HepG2 (cell line): ENCODE data around the gene CDC14B. TPM values are rescaled to one million over a fixed set of nuclear protein-coding genes. Genes with fewer than 3 reads are reported as not detected.

ENCODE experiments used
- ATAC-seq: fragments of 200-7000 bp; cut with Tn5 transposase; 3 replicates; pipeline ENCODE4 v1.9.1; 2020; ENCODE audit warnings: mild to moderate bottlenecking, moderate library complexity
- BruUV-seq: library from RNA; stranded (reverse); fragments of 400-500 nt; replicated peaks from 2 replicates; lab custom pipeline; 2021; lab: Mats Ljungman, UMichigan
- CTCF ChIA-PET: fragments of 300-600 bp; formaldehyde crosslinking; extraction: SDS; loops from one replicate; lab custom pipeline; 2021; ENCODE audit warnings: low total read pairs, inconsistent platforms, low intra/inter-chr PET ratio; lab: Yijun Ruan, JAX
- POLR2A ChIA-PET: fragments of 350-600 bp; sonication (Branson Sonifier 250); formaldehyde crosslinking; loops from one replicate; lab custom pipeline; 2020; ENCODE audit warnings: antibody characterized with exemption, inconsistent platforms; lab: Yijun Ruan, JAX
- DNase-seq: peaks from one replicate; pipeline ENCODE4 v3.0.0-alpha.2; 2015; ENCODE audit warnings: low spot score
- FAIRE-seq: peaks from 3 replicates; lab custom pipeline; 2011; peaks lifted over from hg19 to GRCh38; lab: Jason Lieb, UNC
- H2AFZ ChIP-seq: one replicate; pipeline ENCODE4 v1.6.1; 2011; ENCODE audit warnings: low read length, inconsistent platforms
- H3K27ac ChIP-seq: fragments of 300-600 bp; 3 replicates; pipeline ENCODE4 v1.8.0; 2011; ENCODE audit warnings: mixed run types, mild to moderate bottlenecking, mixed read lengths, low read length, inconsistent platforms; ENCODE audit not compliant: insufficient read depth; ENCODE audit errors: extremely low read length
- H3K27me3 ChIP-seq, 2 experiments: fragments of 200-600 bp in 1 of 2; 2 replicates in 1 of 2; 3 replicates in 1 of 2; pipeline versions ENCODE4 v1.6.0 to v1.8.0; 2011; ENCODE audit warnings: low read length in 2 of 2, mild to moderate bottlenecking in 2 of 2, moderate library complexity in 2 of 2, inconsistent platforms in 1 of 2; ENCODE audit not compliant: insufficient read depth in 2 of 2, control insufficient read depth in 1 of 2
- H3K36me3 ChIP-seq, 2 experiments: fragments of 200-600 bp in 1 of 2; replicated peaks in 1 of 2; 2 replicates in 1 of 2; 3 replicates in 1 of 2; pipeline versions ENCODE4 v1.5.1 to v1.8.0; 2011; ENCODE audit warnings: low read length in 2 of 2, inconsistent platforms in 1 of 2; ENCODE audit not compliant: insufficient read depth in 2 of 2, control insufficient read depth in 1 of 2
- H3K4me1 ChIP-seq: 2 replicates; pipeline ENCODE4 v1.5.1; 2012; ENCODE audit warnings: low read length, inconsistent platforms; ENCODE audit not compliant: insufficient read depth
- H3K4me2 ChIP-seq: 2 replicates; pipeline ENCODE4 v1.6.0; 2011; ENCODE audit warnings: low read depth, low read length, inconsistent platforms
- H3K4me3 ChIP-seq, 3 experiments: fragments of 200-600 bp in 1 of 3; sonication (generic), shearing (Covaris generic) in 1 of 3; replicated peaks in 1 of 3; 2 replicates each; pipeline ENCODE4 v1.5.1; 2011 to 2016; ENCODE audit warnings: low read length in 3 of 3, inconsistent platforms in 2 of 3, low read depth in 2 of 3, mild to moderate bottlenecking in 2 of 3, control low read depth in 1 of 3, mixed read lengths in 1 of 3; ENCODE audit not compliant: insufficient read depth in 1 of 3
- H3K79me2 ChIP-seq: one replicate; pipeline ENCODE4 v1.6.1; 2011; ENCODE audit warnings: low read length, inconsistent platforms; ENCODE audit not compliant: insufficient read depth
- H3K9ac ChIP-seq: 2 replicates; pipeline ENCODE4 v1.6.0; 2011; ENCODE audit warnings: mild to moderate bottlenecking, low read depth, low read length, inconsistent platforms; ENCODE audit not compliant: insufficient read depth
- H3K9me3 ChIP-seq: 2 replicates; pipeline ENCODE4 v1.5.1; 2012; ENCODE audit warnings: mild to moderate bottlenecking, low read length
- H4K20me1 ChIP-seq: 2 replicates; pipeline ENCODE4 v1.6.0; 2011; ENCODE audit warnings: inconsistent platforms, mild to moderate bottlenecking, low read length, moderate library complexity; ENCODE audit not compliant: insufficient read depth
- BRD4 ChIP-seq: sonication (generic); formaldehyde crosslinking; IDR thresholded peaks from 2 replicates; pipeline ENCODE4 v1.4.0; 2020; ENCODE audit warnings: missing genetic modification reagents
- MAF1 ChIP-seq: sonication (generic); formaldehyde crosslinking; IDR thresholded peaks from 2 replicates; pipeline ENCODE4 v1.5.0; 2020; ENCODE audit warnings: missing genetic modification reagents, borderline replicate concordance
- MEIS2 ChIP-seq: sonication (generic); formaldehyde crosslinking; IDR thresholded peaks from 2 replicates; pipeline ENCODE4 v1.9.0; 2021; ENCODE audit warnings: mild to moderate bottlenecking, missing genetic modification reagents
- NR2F1 ChIP-seq, 2 experiments: fragments of 450-650 bp in 1 of 2; formaldehyde crosslinking in 1 of 2; IDR thresholded peaks; 2 replicates each; pipeline versions ENCODE4 v1.5.0 to v1.6.1; 2016 to 2020; ENCODE audit warnings: mild to moderate bottlenecking in 1 of 2, missing compliant biosample characterization in 1 of 2, missing genetic modification reagents in 1 of 2, moderate library complexity in 1 of 2
- NR3C1 ChIP-seq: sonication (generic); formaldehyde crosslinking; IDR thresholded peaks from 2 replicates; pipeline ENCODE4 v1.4.0; 2020; ENCODE audit warnings: missing genetic modification reagents
- RBM22 ChIP-seq: fragments of 200-400 bp; formaldehyde crosslinking; optimal IDR thresholded peaks from 2 replicates; pipeline ENCODE3; 2017; ENCODE audit warnings: mild to moderate bottlenecking, low read length, moderate library complexity
- SIN3B ChIP-seq: fragments of 150-350 bp; IDR thresholded peaks from 2 replicates; pipeline ENCODE4 v1.6.1; 2014; ENCODE audit warnings: low read length
- WIZ ChIP-seq: sonication (generic); formaldehyde crosslinking; IDR thresholded peaks from 2 replicates; pipeline ENCODE4 v1.5.1; 2020; ENCODE audit warnings: mild to moderate bottlenecking, missing genetic modification reagents
- ZBTB38 ChIP-seq: sonication (generic); formaldehyde crosslinking; IDR thresholded peaks from 2 replicates; pipeline ENCODE4 v1.5.1; 2020; ENCODE audit warnings: mild to moderate bottlenecking, missing genetic modification reagents
- ZNF407 ChIP-seq: sonication (generic); formaldehyde crosslinking; IDR thresholded peaks from one replicate; pipeline ENCODE4 v1.5.1; 2020; ENCODE audit warnings: mild to moderate bottlenecking, missing genetic modification reagents; ENCODE audit errors: not compliant biosample characterization
- ZNF577 ChIP-seq: sonication (generic); formaldehyde crosslinking; IDR thresholded peaks from 2 replicates; pipeline ENCODE4 v1.4.0; 2020; ENCODE audit warnings: mild to moderate bottlenecking, low read depth, missing genetic modification reagents, borderline replicate concordance
- WGBS: methylation state at CpG from one replicate; pipeline ENCODE4 v1.1.6; 2017; ENCODE audit warnings: low lambda C conversion rate; 5-methylcytosine and 5-hydroxymethylcytosine counted together
- in situ Hi-C: cut with HindIII; loops from 2 replicates; pipeline ENCODE4 v1.10.0; 2017; ENCODE audit warnings: low pct_unique_long_range_greater_than_20kb; ENCODE audit not compliant: extremely low pct_ligation_motif_present
- intact Hi-C: fragments of 100-400 bp; cut with micrococcal nuclease; formaldehyde crosslinking; loops from one replicate; pipeline ENCODE4 v1.10.0; 2022; ENCODE audit not compliant: unreplicated experiment
- polyA plus RNA-seq, 8 experiments: library from polyadenylated mRNA; depleted of rRNA in 3 of 8; stranded (reverse) in 7 of 8; unstranded in 1 of 8; fragments of >200 nt; fragmentation: Illumina TruSeq in 4 of 8; extraction: Trizol in 4 of 8; gene quantifications; 2 replicates each; pipeline versions ENCODE4 v1.2.1 to v1.2.3, GENCODE V29; 2011 to 2016; ENCODE audit warnings: low read depth in 4 of 8, missing spikeins in 1 of 8, mixed read lengths in 1 of 8; ENCODE audit not compliant: insufficient read depth in 1 of 8
- total RNA-seq, 5 experiments: library from RNA; depleted of rRNA; stranded (reverse); fragments of >200 nt; fragmentation: Illumina TruSeq; extraction: Trizol; gene quantifications; 2 replicates each; pipeline ENCODE4 v1.2.3, GENCODE V29; 2016; ENCODE audit warnings: low read depth in 1 of 5
- TF ChIP-seq, protein P1 (sequence below): sonication (generic); formaldehyde crosslinking; IDR thresholded peaks from 2 replicates; pipeline ENCODE4 v1.4.0; 2020; ENCODE audit warnings: missing genetic modification reagents
- TF ChIP-seq, protein P2 (sequence below): IDR thresholded peaks from 2 replicates; pipeline ENCODE4 v1.6.1; 2012; ENCODE audit warnings: inconsistent platforms

The CDC14B gene
- total and polyA plus RNA-seq, 2 of the 13 experiments (the other 11 are each of a cell fraction or from before 2014, with no cell fraction given), result 25.8 to 33.3 TPM

- Histone ChIP-seq H3K4me3 (peak overlapping the region; percentile 85 to 97 (median 87)), H3K27ac (peak overlapping the region; percentile 99), H3K27me3 (no peaks in the 10 kb centered on the region), H3K9ac (peak overlapping the region; percentile 90), H4K20me1 (no peaks in the 10 kb centered on the region), H3K4me1 (peaks cover 78% of the 10 kb centered on the region), H3K36me3 (peaks cover 0 to 14% of the 10 kb centered on the region in 2 experiments; a peak in 2 of 5 replicates), H3K79me2 (peaks cover 71% of the 10 kb centered on the region), H2AFZ (no peak overlapping the region), H3K9me3 (no peaks in the 10 kb centered on the region), H3K4me2 (peak overlapping the region; percentile 82)
- in situ Hi-C loops (no loop called here), intact Hi-C loops (loop anchor here (1.0 to 10.0 kb wide), 4 partner anchors 52 to 114 kb away; partner anchors contain the start of genes CDC14B, HABP4 and PRXL2C)
- BruUV-seq, result no TSS peak
- FAIRE-seq (no peak), DNase-seq (peak; percentile 92), ATAC-seq (peak; percentile 98)
- ChIA-PET POLR2A (interaction anchor here (0.5 to 2.6 kb wide), 24 partner anchors 8 to 838 kb away, joined by 3 to 27 read pairs (median 4); partner anchors contain the start of genes CDC14B, HABP4 and SLC35D2), CTCF (no interaction called here)
- 0% methylated on average over 3 of the region's 59 CpGs for WGBS
- TF ChIP-seq, protein P1, sequence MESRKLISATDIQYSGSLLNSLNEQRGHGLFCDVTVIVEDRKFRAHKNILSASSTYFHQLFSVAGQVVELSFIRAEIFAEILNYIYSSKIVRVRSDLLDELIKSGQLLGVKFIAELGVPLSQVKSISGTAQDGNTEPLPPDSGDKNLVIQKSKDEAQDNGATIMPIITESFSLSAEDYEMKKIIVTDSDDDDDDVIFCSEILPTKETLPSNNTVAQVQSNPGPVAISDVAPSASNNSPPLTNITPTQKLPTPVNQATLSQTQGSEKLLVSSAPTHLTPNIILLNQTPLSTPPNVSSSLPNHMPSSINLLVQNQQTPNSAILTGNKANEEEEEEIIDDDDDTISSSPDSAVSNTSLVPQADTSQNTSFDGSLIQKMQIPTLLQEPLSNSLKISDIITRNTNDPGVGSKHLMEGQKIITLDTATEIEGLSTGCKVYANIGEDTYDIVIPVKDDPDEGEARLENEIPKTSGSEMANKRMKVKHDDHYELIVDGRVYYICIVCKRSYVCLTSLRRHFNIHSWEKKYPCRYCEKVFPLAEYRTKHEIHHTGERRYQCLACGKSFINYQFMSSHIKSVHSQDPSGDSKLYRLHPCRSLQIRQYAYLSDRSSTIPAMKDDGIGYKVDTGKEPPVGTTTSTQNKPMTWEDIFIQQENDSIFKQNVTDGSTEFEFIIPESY (CRISPR knock-in tag), result no peak
- TF ChIP-seq MAF1 (CRISPR knock-in tag), result peak; percentile 40; the same call in 1 of the 2 replicates
- TF ChIP-seq SIN3B, result no peak
- TF ChIP-seq WIZ (CRISPR knock-in tag), result 0 out of 2 replicates have a peak, but pooled peaks have one; percentile 36
- TF ChIP-seq NR2F1 (CRISPR knock-in tag; IDR thresholded peaks at IDR 0.05), result peak; percentile 49 to 81; a peak in 3 of 4 replicates
- no peak; the same call in 1 of the 2 replicates for TF ChIP-seq MEIS2 (CRISPR knock-in tag)
- TF ChIP-seq NR3C1, result no peak
- TF ChIP-seq ZNF407 (CRISPR knock-in tag), result peak; percentile 76
- TF ChIP-seq, protein P2, sequence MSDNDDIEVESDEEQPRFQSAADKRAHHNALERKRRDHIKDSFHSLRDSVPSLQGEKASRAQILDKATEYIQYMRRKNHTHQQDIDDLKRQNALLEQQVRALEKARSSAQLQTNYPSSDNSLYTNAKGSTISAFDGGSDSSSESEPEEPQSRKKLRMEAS, result peak; percentile 61
- peak; percentile 66 for TF ChIP-seq ZBTB38 (CRISPR knock-in tag)
- TF ChIP-seq BRD4 (CRISPR knock-in tag), result peak; percentile 26; the same call in 1 of the 2 replicates
- TF ChIP-seq ZNF577 (CRISPR knock-in tag), result no peak
- no peak for TF ChIP-seq RBM22
These were observed 53.0 kb downstream of the CDC14B start for GRCh38 chr9:96566498-96567202.
